ENCODE results near the gene CDR2.

GRCh38 chr16:22397931-22398330 is 23.5 kb upstream of the CDR2 start:
- no peak for TF ChIP-seq SREBF1 (IDR thresholded peaks at IDR 0.05; ENCODE audit: borderline replicate concordance, low read depth, low read length)
- TF ChIP-seq ZFP36 (IDR thresholded peaks at IDR 0.05; ENCODE audit: low read depth, low read length, partially characterized antibody), result no peak
- no peak for TF ChIP-seq ZNF551 (CRISPR knock-in tag; IDR thresholded peaks at IDR 0.05)
- TF ChIP-seq CTCF (IDR thresholded peaks at IDR 0.05 in 2 of 3, conservative IDR thresholded peaks at IDR 0.05 in 1 of 3; ENCODE audit: insufficient read depth in 2 of 3, low read depth in 1 of 3, low read length in 3 of 3), result no peak
- TF ChIP-seq POLR2B (IDR thresholded peaks at IDR 0.05; ENCODE audit: low read depth, partially characterized antibody), result no peak
